Vagina (tissue), 2 donors: ENCODE data around the gene SLC16A11. TPM values are rescaled to one million over a fixed set of nuclear protein-coding genes. Genes with fewer than 3 reads are reported as not detected.
A peak's percentile ranks its signal among the peaks of the same experiment; 100 is the strongest.

Source experiments
- DNase-seq, 2 donors: peaks; one replicate each; pipeline ENCODE4 v3.0.0-alpha.2; 2017; ENCODE audit errors: extremely low spot score in 2 of 2
- H3K27ac ChIP-seq: fragments of 200-600 bp; sonication (generic); one replicate; pipeline ENCODE4 v1.5.1; 2019
- H3K27me3 ChIP-seq: fragments of 200-600 bp; sonication (generic); one replicate; pipeline ENCODE4 v1.5.1; 2019
- H3K36me3 ChIP-seq, 2 donors: fragments of 200-600 bp; sonication (generic); one replicate each; pipeline ENCODE4 v1.5.1; 2017 to 2019
- H3K4me1 ChIP-seq: fragments of 200-600 bp; sonication (generic); one replicate; pipeline ENCODE4 v1.5.1; 2019
- H3K4me3 ChIP-seq, 2 donors: fragments of 200-600 bp; sonication (generic); 1 replicate in 1 of 2; 2 replicates in 1 of 2; pipeline ENCODE4 v1.5.1; 2016 to 2019
- H3K9me3 ChIP-seq: fragments of 200-600 bp; sonication (generic); one replicate; pipeline ENCODE4 v1.5.1; 2019
- CTCF ChIP-seq, 3 experiments: fragments of 450-650 bp in 2 of 3; fragments of 200-600 bp in 1 of 3; sonication (generic) in 1 of 3; IDR thresholded peaks; one replicate each; pipeline ENCODE4 v1.5.1; 2017 to 2019; ENCODE audit warnings: antibody characterized with exemption in 3 of 3, mild to moderate bottlenecking in 2 of 3, moderate library complexity in 2 of 3
- POLR2A ChIP-seq, 2 donors: fragments of 450-650 bp; IDR thresholded peaks; one replicate each; pipeline ENCODE4 v1.6.1; 2017; ENCODE audit warnings: antibody characterized with exemption in 2 of 2, mild to moderate bottlenecking in 2 of 2, moderate library complexity in 2 of 2
- POLR2AphosphoS5 ChIP-seq, 2 donors: sonication (generic); formaldehyde crosslinking; IDR thresholded peaks; one replicate each; pipeline ENCODE4 v1.9.0; 2017; ENCODE audit warnings: antibody characterized with exemption in 2 of 2, mild to moderate bottlenecking in 2 of 2, low read depth in 1 of 2; ENCODE audit not compliant: insufficient read depth in 1 of 2
- intact Hi-C: fragments of 100-400 bp; cut with DNase I; formaldehyde crosslinking; loops from one replicate; pipeline ENCODE4 v1.15.1; 2023
- total RNA-seq: library from RNA; depleted of rRNA; stranded (reverse); fragments of >200 nt; gene quantifications from one replicate; pipeline ENCODE4 v1.2.3, GENCODE V29; 2016

Gene SLC16A11
- total RNA-seq, 1 donor from 2014 or later, result not detected

- TF ChIP-seq POLR2AphosphoS5 (IDR thresholded peaks at IDR 0.05; ENCODE audit: insufficient read depth in 1 of 2, low read depth in 1 of 2), result no peak
- no peak for TF ChIP-seq CTCF (IDR thresholded peaks at IDR 0.05)
- TF ChIP-seq POLR2A (IDR thresholded peaks at IDR 0.05), result no peak
- Histone ChIP-seq H3K27ac (peak overlapping the region; percentile 86), H3K27me3 (no peaks in the 10 kb centered on the region), H3K4me1 (peaks cover 69% of the 10 kb centered on the region), H3K9me3 (no peaks in the 10 kb centered on the region), H3K36me3 (no peaks in the 10 kb centered on the region), H3K4me3 (peak overlapping the region; percentile 53 to 66)
- no peak for DNase-seq
- intact Hi-C loops, result no loop called here
Observed at GRCh38 chr17:7017827-7018200, 26.1 kb downstream of the SLC16A11 start.

- Histone ChIP-seq H3K9me3 (no peaks in the 10 kb centered on the region), H3K4me3 (no peak overlapping the region), H3K27ac (peak overlapping the region; percentile 86), H3K4me1 (peaks cover 63% of the 10 kb centered on the region), H3K27me3 (no peaks in the 10 kb centered on the region), H3K36me3 (no peaks in the 10 kb centered on the region)
- TF ChIP-seq CTCF (IDR thresholded peaks at IDR 0.05) (no peak), POLR2AphosphoS5 (IDR thresholded peaks at IDR 0.05; ENCODE audit: insufficient read depth in 1 of 2, low read depth in 1 of 2) (no peak), POLR2A (IDR thresholded peaks at IDR 0.05) (no peak)
- DNase-seq, result no peak
- intact Hi-C loops, result no loop called here
Observed at GRCh38 chr17:7016886-7017826, 26.7 kb downstream of the SLC16A11 start.

- no peak for DNase-seq
- Histone ChIP-seq H3K27me3 (no peaks in the 10 kb centered on the region), H3K9me3 (no peaks in the 10 kb centered on the region), H3K36me3 (no peaks in the 10 kb centered on the region), H3K27ac (peak overlapping the region; percentile 96), H3K4me3 (no peak overlapping the region), H3K4me1 (peaks cover 58% of the 10 kb centered on the region)
- no peak for TF ChIP-seq POLR2AphosphoS5 (IDR thresholded peaks at IDR 0.05; ENCODE audit: insufficient read depth in 1 of 2, low read depth in 1 of 2)
- no peak for TF ChIP-seq CTCF (IDR thresholded peaks at IDR 0.05)
- no peak for TF ChIP-seq POLR2A (IDR thresholded peaks at IDR 0.05)
- intact Hi-C loops, result no loop called here
Observed at GRCh38 chr17:7016418-7016817, 27.5 kb downstream of the SLC16A11 start.

GRCh38 chr17:7014995-7015958, 28.6 kb downstream of the SLC16A11 start:
- Histone ChIP-seq H3K27ac (peak overlapping the region; percentile 96), H3K4me1 (peaks cover 66% of the 10 kb centered on the region), H3K36me3 (no peaks in the 10 kb centered on the region), H3K27me3 (no peaks in the 10 kb centered on the region), H3K9me3 (no peaks in the 10 kb centered on the region), H3K4me3 (peak overlapping the region; percentile 68 to 85)
- intact Hi-C loops, result no loop called here
- DNase-seq, result no peak
- TF ChIP-seq CTCF (IDR thresholded peaks at IDR 0.05), result no peak
- peak in 1 of 2 donors; percentile 91 for TF ChIP-seq POLR2AphosphoS5 (IDR thresholded peaks at IDR 0.05; ENCODE audit: insufficient read depth in 1 of 2, low read depth in 1 of 2)
- peak in 1 of 2 donors; percentile 81 for TF ChIP-seq POLR2A (IDR thresholded peaks at IDR 0.05)
